GM19023 (cell line): Measurements from ENCODE around the gene BAIAP2.

Source experiments
- ATAC-seq: cut with Tn5 transposase; IDR thresholded peaks from one replicate; pipeline ENCODE4 v1.9.1; 2021; ENCODE audit warnings: mild to moderate bottlenecking, moderate library complexity; ENCODE audit not compliant: unreplicated experiment

Gene BAIAP2

GRCh38 chr17:81102869-81103268, 67.9 kb downstream of the BAIAP2 start:
- ATAC-seq = no peak

GRCh38 chr17:81103379-81103778, 68.4 kb downstream of the BAIAP2 start:
- ATAC-seq = no peak

GRCh38 chr17:81106716-81107115, 71.8 kb downstream of the BAIAP2 start:
- ATAC-seq = no peak

GRCh38 chr17:81108220-81108619, 73.3 kb downstream of the BAIAP2 start:
- no peak for ATAC-seq

- no peak for ATAC-seq
These were observed 75.0 kb downstream of the BAIAP2 start for GRCh38 chr17:81109957-81110356.

- no peak for ATAC-seq
These were observed 75.6 kb downstream of the BAIAP2 start for GRCh38 chr17:81110488-81111040.

GRCh38 chr17:81111066-81111465, 76.1 kb downstream of the BAIAP2 start:
- ATAC-seq = no peak

- ATAC-seq = no peak
These were observed 77.5 kb downstream of the BAIAP2 start for GRCh38 chr17:81112450-81112849.

GRCh38 chr17:81113158-81113724, 78.3 kb downstream of the BAIAP2 start:
- no peak for ATAC-seq

- ATAC-seq = no peak
These were observed 79.6 kb downstream of the BAIAP2 start for GRCh38 chr17:81114351-81115093.

- ATAC-seq = no peak
These were observed 80.3 kb downstream of the BAIAP2 start for GRCh38 chr17:81115219-81115618.

- ATAC-seq = no peak
These were observed 81.0 kb downstream of the BAIAP2 start for GRCh38 chr17:81115749-81116464.

- no peak for ATAC-seq
These were observed 81.8 kb downstream of the BAIAP2 start for GRCh38 chr17:81116704-81117103.

GRCh38 chr17:81117672-81118198, 82.8 kb downstream of the BAIAP2 start:
- ATAC-seq = no peak

- ATAC-seq = no peak
These were observed 83.6 kb downstream of the BAIAP2 start for GRCh38 chr17:81118308-81119221.

GRCh38 chr17:81119223-81120148, 84.5 kb downstream of the BAIAP2 start:
- ATAC-seq = peak; percentile 41

- ATAC-seq = no peak
These were observed 85.2 kb downstream of the BAIAP2 start for GRCh38 chr17:81120149-81120484.

GRCh38 chr17:81120695-81121621, 86.0 kb downstream of the BAIAP2 start:
- no peak for ATAC-seq
